Smooth muscle cell (in vitro differentiated cells): ENCODE measurements around the gene TTC6. TPM values are rescaled to one million over a fixed set of nuclear protein-coding genes. Genes with fewer than 3 reads are reported as not detected.

Experiments
- DNase-seq: peaks from one replicate; lab custom pipeline; 2025; ENCODE audit not compliant: unreplicated experiment; lab: John Stamatoyannopoulos, UW
- H2AFZ ChIP-seq: fragments of 200-600 bp; sonication (generic); 2 replicates; pipeline ENCODE4 v1.6.0; 2016; ENCODE audit warnings: antibody characterized with exemption, low read depth, mild to moderate bottlenecking
- H3F3A ChIP-seq: fragments of 200-600 bp; sonication (generic); 2 replicates; pipeline ENCODE4 v1.6.0; 2017; ENCODE audit warnings: antibody characterized with exemption, low read depth
- H3K27ac ChIP-seq: fragments of 200-600 bp; sonication (generic); 2 replicates; pipeline ENCODE4 v1.5.1; 2016; ENCODE audit warnings: low read depth, mild to moderate bottlenecking
- H3K27me3 ChIP-seq: fragments of 200-600 bp; sonication (generic); 2 replicates; pipeline ENCODE4 v1.6.1; 2016; ENCODE audit warnings: low read depth, mild to moderate bottlenecking
- H3K36me3 ChIP-seq: fragments of 200-600 bp; sonication (generic); 2 replicates; pipeline ENCODE4 v1.5.1; 2016; ENCODE audit warnings: low read depth
- H3K4me1 ChIP-seq: fragments of 200-600 bp; sonication (generic); 2 replicates; pipeline ENCODE4 v1.5.1; 2016; ENCODE audit warnings: low read depth
- H3K4me2 ChIP-seq: fragments of 200-600 bp; sonication (generic); 2 replicates; pipeline ENCODE4 v1.6.0; 2016; ENCODE audit warnings: mild to moderate bottlenecking
- H3K4me3 ChIP-seq: fragments of 200-600 bp; sonication (generic); 2 replicates; pipeline ENCODE4 v1.5.1; 2016; ENCODE audit warnings: mild to moderate bottlenecking
- H3K79me2 ChIP-seq: fragments of 200-600 bp; sonication (generic); 2 replicates; pipeline ENCODE4 v1.6.0; 2016; ENCODE audit warnings: low read depth, mild to moderate bottlenecking
- H3K9ac ChIP-seq: fragments of 200-600 bp; sonication (generic); 2 replicates; pipeline ENCODE4 v1.6.0; 2016; ENCODE audit warnings: low read depth
- H3K9me3 ChIP-seq: fragments of 200-600 bp; sonication (generic); replicated peaks from 2 replicates; pipeline ENCODE4 v1.5.1; 2016; ENCODE audit warnings: low read depth
- H4K20me1 ChIP-seq: fragments of 200-600 bp; sonication (generic); 2 replicates; pipeline ENCODE4 v1.6.0; 2016; ENCODE audit warnings: low read depth
- WGBS: methylation state at CpG from one replicate; pipeline ENCODE4 v1.1.7; 2016; ENCODE audit warnings: low lambda C conversion rate; 5-methylcytosine and 5-hydroxymethylcytosine counted together
- polyA plus RNA-seq: library from polyadenylated mRNA; unstranded; fragments of >200 nt; fragmentation: Nextera tagmentation; extraction: Ambion mirVana; gene quantifications from 2 replicates; pipeline ENCODE4 v1.2.1, GENCODE V29; 2016
- total RNA-seq: library from RNA; depleted of rRNA; stranded (reverse); fragments of >200 nt; gene quantifications from 2 replicates; pipeline ENCODE4 v1.2.3, GENCODE V29; 2014
- TF ChIP-seq, protein P1 (sequence below): fragments of 200-600 bp; sonication (generic); IDR thresholded peaks from 2 replicates; pipeline ENCODE4 v1.5.1; 2017; ENCODE audit warnings: borderline replicate concordance, mild to moderate bottlenecking, antibody characterized with exemption; ENCODE audit not compliant: insufficient read depth, poor library complexity, severe bottlenecking

TTC6 gene
- total and polyA plus RNA-seq, 2 experiments from 2014 or later: not detected

DNA sequence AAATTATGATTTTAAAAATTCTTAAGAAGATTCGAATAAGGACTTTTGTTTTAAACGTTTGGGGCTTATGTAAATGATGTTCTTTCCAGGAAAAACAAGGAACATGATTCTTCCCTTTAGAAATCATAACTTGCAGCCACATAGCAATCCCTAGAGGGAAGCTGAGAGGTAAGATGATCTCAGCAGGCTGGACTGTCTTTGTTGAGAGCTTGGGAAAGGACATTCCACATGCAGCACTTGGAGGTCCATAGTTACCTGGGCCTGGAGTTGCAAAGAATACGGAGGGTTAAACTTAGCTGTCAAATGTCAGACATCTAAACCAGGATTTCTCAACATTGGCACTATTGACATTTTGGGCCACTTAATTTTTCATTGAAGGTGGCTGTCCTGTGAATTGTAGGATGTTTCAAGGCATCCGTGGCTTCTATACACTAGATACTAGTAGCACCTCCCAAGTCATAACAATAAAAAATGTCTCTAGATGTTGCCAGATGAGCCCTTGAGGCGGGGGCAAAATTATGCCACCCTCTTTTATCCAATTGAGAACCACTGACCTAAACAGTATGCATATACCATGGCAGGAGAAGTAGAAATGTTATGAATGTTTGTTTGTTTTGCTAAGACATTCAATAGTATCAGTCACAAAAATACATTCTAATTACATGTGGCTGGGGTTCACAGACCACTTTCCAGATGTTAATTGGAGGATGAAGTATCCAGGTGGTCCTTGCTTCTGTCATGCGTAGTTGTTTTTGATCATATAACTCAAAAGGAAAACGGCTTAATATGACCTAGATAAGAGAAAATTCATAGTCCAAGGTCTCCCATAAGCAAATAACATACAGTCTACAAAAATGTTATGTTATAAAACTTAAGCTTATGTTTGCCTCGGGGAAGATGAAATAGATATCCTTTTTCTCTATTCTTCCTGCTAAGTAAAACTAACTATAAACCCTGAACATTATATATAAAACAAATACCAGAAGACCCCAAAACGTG lies 30.5 kb downstream of the TTC6 start:
- Histone ChIP-seq H3F3A (no peaks in the 10 kb centered on the region), H3K27ac (no peak overlapping the region), H3K9ac (no peak overlapping the region), H3K4me1 (no peaks in the 10 kb centered on the region), H3K4me2 (no peak overlapping the region), H4K20me1 (no peaks in the 10 kb centered on the region), H3K4me3 (no peak overlapping the region), H3K79me2 (no peaks in the 10 kb centered on the region), H3K27me3 (peaks cover 33% of the 10 kb centered on the region), H3K9me3 (peaks cover 3% of the 10 kb centered on the region), H3K36me3 (no peaks in the 10 kb centered on the region), H2AFZ (no peak overlapping the region)
- 80% methylated on average over 9 of the region's 9 CpGs for WGBS
- TF ChIP-seq, protein P1, sequence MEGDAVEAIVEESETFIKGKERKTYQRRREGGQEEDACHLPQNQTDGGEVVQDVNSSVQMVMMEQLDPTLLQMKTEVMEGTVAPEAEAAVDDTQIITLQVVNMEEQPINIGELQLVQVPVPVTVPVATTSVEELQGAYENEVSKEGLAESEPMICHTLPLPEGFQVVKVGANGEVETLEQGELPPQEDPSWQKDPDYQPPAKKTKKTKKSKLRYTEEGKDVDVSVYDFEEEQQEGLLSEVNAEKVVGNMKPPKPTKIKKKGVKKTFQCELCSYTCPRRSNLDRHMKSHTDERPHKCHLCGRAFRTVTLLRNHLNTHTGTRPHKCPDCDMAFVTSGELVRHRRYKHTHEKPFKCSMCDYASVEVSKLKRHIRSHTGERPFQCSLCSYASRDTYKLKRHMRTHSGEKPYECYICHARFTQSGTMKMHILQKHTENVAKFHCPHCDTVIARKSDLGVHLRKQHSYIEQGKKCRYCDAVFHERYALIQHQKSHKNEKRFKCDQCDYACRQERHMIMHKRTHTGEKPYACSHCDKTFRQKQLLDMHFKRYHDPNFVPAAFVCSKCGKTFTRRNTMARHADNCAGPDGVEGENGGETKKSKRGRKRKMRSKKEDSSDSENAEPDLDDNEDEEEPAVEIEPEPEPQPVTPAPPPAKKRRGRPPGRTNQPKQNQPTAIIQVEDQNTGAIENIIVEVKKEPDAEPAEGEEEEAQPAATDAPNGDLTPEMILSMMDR: no peak
- DNase-seq: no peak

DNA sequence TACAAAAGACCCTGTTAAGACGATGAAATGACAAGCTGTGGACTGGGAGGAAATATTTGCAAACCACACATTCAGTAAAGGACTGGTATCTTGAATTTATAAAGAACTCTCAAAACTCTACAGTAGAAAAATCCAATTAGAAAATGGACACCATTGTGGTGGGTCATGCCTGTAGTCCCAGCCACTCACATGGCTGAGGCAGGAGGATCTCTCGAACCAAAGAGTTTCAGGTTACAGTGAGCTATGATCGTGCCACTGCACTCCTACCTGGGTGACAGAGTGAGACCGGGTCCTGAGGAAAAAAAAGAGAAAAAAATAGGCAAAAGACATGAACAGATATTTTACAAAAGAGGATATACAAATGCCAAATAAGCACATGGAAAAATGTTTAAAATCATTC lies 41.9 kb downstream of the TTC6 start:
- Histone ChIP-seq H3K4me1 (no peaks in the 10 kb centered on the region), H3K27ac (no peak overlapping the region), H3K27me3 (no peaks in the 10 kb centered on the region), H3K36me3 (no peaks in the 10 kb centered on the region), H3F3A (no peaks in the 10 kb centered on the region), H3K4me3 (no peak overlapping the region), H3K79me2 (no peaks in the 10 kb centered on the region), H3K4me2 (no peak overlapping the region), H4K20me1 (no peaks in the 10 kb centered on the region), H3K9me3 (no peaks in the 10 kb centered on the region), H2AFZ (no peak overlapping the region), H3K9ac (no peak overlapping the region)
- DNase-seq: no peak
- TF ChIP-seq, protein P1: no peak
- WGBS: 76% methylated on average over 4 of the region's 4 CpGs

DNA sequence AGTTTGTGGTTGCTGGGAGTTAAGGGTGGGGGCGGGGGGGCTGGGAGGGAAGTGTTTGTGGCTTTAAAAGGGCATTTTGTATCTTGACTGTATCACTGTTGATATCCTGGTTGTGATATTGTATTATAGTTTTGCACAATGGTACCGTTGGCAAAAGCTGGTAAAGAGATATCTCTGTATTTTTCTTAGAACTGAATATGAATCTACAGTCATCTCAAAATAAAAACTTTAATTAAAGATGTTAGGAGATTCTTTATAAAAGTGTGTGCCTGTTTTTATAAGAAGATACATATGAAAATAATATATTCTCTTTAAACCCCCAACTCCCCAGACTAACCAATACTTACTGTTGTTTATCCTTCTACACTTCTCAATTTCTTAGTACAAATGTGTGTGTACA lies 43.2 kb downstream of the TTC6 start:
- Histone ChIP-seq H3F3A (no peaks in the 10 kb centered on the region), H3K4me2 (no peak overlapping the region), H3K27ac (no peak overlapping the region), H4K20me1 (no peaks in the 10 kb centered on the region), H3K27me3 (peaks cover 3% of the 10 kb centered on the region), H3K9ac (no peak overlapping the region), H3K9me3 (no peaks in the 10 kb centered on the region), H3K79me2 (no peaks in the 10 kb centered on the region), H3K4me3 (no peak overlapping the region), H2AFZ (no peak overlapping the region), H3K36me3 (no peaks in the 10 kb centered on the region), H3K4me1 (no peaks in the 10 kb centered on the region)
- DNase-seq: no peak
- 78% methylated on average over 2 of the region's 2 CpGs for WGBS
- TF ChIP-seq, protein P1: no peak
